K562 (cell line): Measurements from ENCODE around the gene KNL1. TPM values are rescaled to one million over a fixed set of nuclear protein-coding genes. Genes with fewer than 3 reads are reported as not detected.

Experiments used
- ATAC-seq: fragments of 200-7000 bp; cut with Tn5 transposase; 3 replicates; pipeline ENCODE4 v1.9.1; 2020; ENCODE audit warnings: moderate library complexity
- BruUV-seq: library from RNA; stranded (reverse); fragments of 400-500 nt; replicated peaks from 2 replicates; lab custom pipeline; 2021; lab: Mats Ljungman, UMichigan
- CTCF ChIA-PET: fragments of 300-600 bp; formaldehyde crosslinking; extraction: SDS; loops from one replicate; lab custom pipeline; 2021; ENCODE audit warnings: low intra/inter-chr PET ratio; lab: Yijun Ruan, JAX
- POLR2A ChIA-PET: fragments of 300-600, 350-650 bp; sonication (Branson Sonifier 250); formaldehyde crosslinking; extraction: SDS; loops from one replicate; lab custom pipeline; 2021; ENCODE audit warnings: antibody characterized with exemption, inconsistent platforms; lab: Yijun Ruan, JAX
- DNase-seq, 4 experiments: peaks; one replicate each; pipeline versions ENCODE4 v3.0.0 to v3.0.0-alpha.2; 2011 to 2018; ENCODE audit warnings: low spot score in 3 of 4, mixed read lengths in 3 of 4; ENCODE audit errors: extremely low read depth in 1 of 4
- FAIRE-seq: peaks from 2 replicates; lab custom pipeline; 2011; peaks lifted over from hg19 to GRCh38; lab: Jason Lieb, UNC
- H2AFZ ChIP-seq: 2 replicates; pipeline ENCODE4 v1.6.0; 2011; ENCODE audit warnings: low read depth, low read length, control low read depth, inconsistent platforms
- H3K27ac ChIP-seq: fragments of 200-600 bp; 3 replicates; pipeline ENCODE4 v1.8.0; 2011; ENCODE audit warnings: low read depth, mild to moderate bottlenecking, control low read depth, inconsistent platforms, low read length, moderate library complexity, mixed read lengths; ENCODE audit errors: extremely low read depth
- H3K27me3 ChIP-seq, 2 experiments: fragments of 300-600 bp in 1 of 2; 2 replicates in 1 of 2; 3 replicates in 1 of 2; pipeline versions ENCODE4 v1.6.0 to v1.8.0; 2011; ENCODE audit warnings: inconsistent platforms in 2 of 2, low read length in 2 of 2, mild to moderate bottlenecking in 1 of 2, mixed read lengths in 1 of 2, moderate library complexity in 1 of 2; ENCODE audit not compliant: control insufficient read depth in 2 of 2, insufficient read depth in 2 of 2
- H3K36me3 ChIP-seq: fragments of 300-600 bp; 3 replicates; pipeline ENCODE4 v1.8.0; 2011; ENCODE audit warnings: mild to moderate bottlenecking, low read length, inconsistent platforms; ENCODE audit not compliant: control insufficient read depth, insufficient read depth
- H3K4me1 ChIP-seq, 2 experiments: fragments of 200-600 bp in 1 of 2; replicated peaks in 1 of 2; 2 replicates in 1 of 2; 3 replicates in 1 of 2; pipeline versions ENCODE4 v1.5.1 to v1.8.0; 2011; ENCODE audit warnings: inconsistent platforms in 2 of 2, low read length in 2 of 2, mild to moderate bottlenecking in 1 of 2, mixed read lengths in 1 of 2, moderate library complexity in 1 of 2; ENCODE audit not compliant: control insufficient read depth in 2 of 2, insufficient read depth in 2 of 2
- H3K4me2 ChIP-seq: 2 replicates; pipeline ENCODE4 v1.6.1; 2011; ENCODE audit warnings: low read length, control low read depth, inconsistent platforms, mixed read lengths; ENCODE audit not compliant: insufficient read depth
- H3K4me3 ChIP-seq: fragments of 200-600 bp; sonication (generic), shearing (Covaris generic); 2 replicates; pipeline ENCODE4 v1.5.1; 2016; ENCODE audit warnings: control low read depth, inconsistent platforms
- H3K79me2 ChIP-seq: fragments of 200-600 bp; 3 replicates; pipeline ENCODE4 v1.8.0; 2011; ENCODE audit warnings: low read length, inconsistent platforms; ENCODE audit not compliant: control insufficient read depth, insufficient read depth
- H3K9ac ChIP-seq, 2 experiments: 2 replicates each; pipeline versions ENCODE4 v1.6.0 to v1.6.1; 2011; ENCODE audit warnings: low read depth in 2 of 2, low read length in 2 of 2, control low read depth in 1 of 2, inconsistent platforms in 1 of 2, mild to moderate bottlenecking in 1 of 2, mixed read lengths in 1 of 2; ENCODE audit not compliant: insufficient read depth in 1 of 2
- H3K9me1 ChIP-seq: one replicate; pipeline ENCODE4 v1.6.0; 2011; ENCODE audit warnings: inconsistent platforms, mild to moderate bottlenecking, low read length, moderate library complexity; ENCODE audit not compliant: control insufficient read depth, insufficient read depth
- H3K9me3 ChIP-seq: replicated peaks from 2 replicates; pipeline ENCODE4 v1.5.1; 2011; ENCODE audit warnings: low read depth, low read length, inconsistent platforms; ENCODE audit not compliant: control insufficient read depth, insufficient read depth
- H4K20me1 ChIP-seq: replicated peaks from 2 replicates; pipeline ENCODE4 v1.6.1; 2011; ENCODE audit warnings: low read length, inconsistent platforms, mixed read lengths; ENCODE audit not compliant: control insufficient read depth, insufficient read depth
- ILF3 ChIP-seq: fragments of 450-650 bp; IDR thresholded peaks from 2 replicates; pipeline ENCODE4 v1.6.1; 2018; ENCODE audit warnings: antibody characterized with exemption, mild to moderate bottlenecking, moderate library complexity, borderline replicate concordance
- MTF1 ChIP-seq: fragments of 250-450 bp; sonication (Bioruptor Pico); IDR thresholded peaks from 2 replicates; pipeline ENCODE4 v1.9.0; 2021; ENCODE audit warnings: moderate library complexity, mild to moderate bottlenecking, inconsistent platforms, borderline replicate concordance
- YY1 ChIP-seq, 3 experiments: IDR thresholded peaks; 2 replicates each; pipeline ENCODE4 v1.6.1; 2011; ENCODE audit warnings: low read length in 2 of 3, mild to moderate bottlenecking in 2 of 3, moderate library complexity in 2 of 3, borderline replicate concordance in 1 of 3, control low read depth in 1 of 3, low read depth in 1 of 3; ENCODE audit not compliant: insufficient read depth in 3 of 3, insufficient replicate concordance in 2 of 3, control insufficient read depth in 1 of 3, insufficient read length in 1 of 3; ENCODE audit errors: extremely low read depth in 1 of 3
- WGBS: fragments of 100-300 bp; shearing (Covaris generic); methylation state at CpG from one replicate; pipeline ENCODE4 v1.1.6; 2016; ENCODE audit warnings: low coverage, mixed read lengths; ENCODE audit not compliant: insufficient coverage; ENCODE audit errors: missing lambda C conversion rate; 5-methylcytosine and 5-hydroxymethylcytosine counted together
- in situ Hi-C: fragments of 300-500 bp; cut with MboI; formaldehyde crosslinking; loops from 4 replicates; pipeline ENCODE4 v1.15.0; 2018; ENCODE audit warnings: inconsistent platforms, mixed read lengths
- intact Hi-C: fragments of 100-400 bp; cut with micrococcal nuclease; formaldehyde crosslinking; loops from 2 replicates; pipeline ENCODE4 v1.14.2; 2022
- polyA plus RNA-seq, 8 experiments: library from polyadenylated mRNA; depleted of rRNA in 4 of 8; stranded (reverse) in 5 of 8; unstranded in 3 of 8; fragments of >200 nt; fragmentation: Nextera tagmentation in 2 of 8; fragmentation: Illumina TruSeq in 1 of 8; extraction: Ambion mirVana in 2 of 8; extraction: Trizol in 1 of 8; gene quantifications; 2 replicates each; pipeline versions ENCODE4 v1.2.1 to v1.2.3, GENCODE V29; 2011 to 2014; ENCODE audit warnings: inconsistent platforms in 1 of 8, missing spikeins in 1 of 8
- total RNA-seq, 7 experiments: library from RNA; depleted of rRNA in 6 of 7; stranded (reverse); fragments of >200 nt in 6 of 7; fragmentation: Illumina TruSeq in 2 of 7; extraction: Trizol in 2 of 7; gene quantifications; 2 replicates each; pipeline versions ENCODE4 v1.2.1 to v1.2.3, GENCODE V29; 2011 to 2021; ENCODE audit warnings: low replicate concordance in 1 of 7
- TF ChIP-seq, protein P1 (sequence below): fragments of 450-650 bp; IDR thresholded peaks from 2 replicates; pipeline ENCODE4 v1.6.1; 2018; ENCODE audit warnings: mild to moderate bottlenecking, low read depth; ENCODE audit not compliant: partially characterized antibody

KNL1 gene
- total and polyA plus RNA-seq, 9 of the 15 experiments (the other 6 are each of a cell fraction or from before 2014, with no cell fraction given) = 14.5 to 65.4 (median 34.6) TPM

DNA sequence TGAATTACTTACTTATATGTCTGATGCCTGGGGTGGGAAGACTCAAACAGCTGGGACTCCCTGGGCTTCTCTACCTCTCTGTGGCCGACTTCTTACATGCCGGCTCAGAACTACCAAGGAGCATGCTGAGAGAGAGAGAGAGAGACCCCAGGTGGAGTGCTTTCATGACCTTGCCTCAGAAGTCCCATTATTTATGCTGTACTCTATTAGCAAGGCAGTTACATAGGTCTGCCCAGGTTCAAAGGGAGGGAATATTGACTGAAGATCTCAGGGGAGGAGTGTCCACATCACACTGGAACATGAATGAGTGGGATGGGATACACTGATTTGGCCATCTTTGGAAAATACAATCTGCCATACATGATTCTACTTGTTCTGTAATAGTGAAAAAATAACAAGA, 45.4 kb upstream of the KNL1 start:
- Histone ChIP-seq H4K20me1 (no peaks in the 10 kb centered on the region), H3K9me3 (no peaks in the 10 kb centered on the region), H3K4me3 (no peak overlapping the region), H3K36me3 (peaks cover 46% of the 10 kb centered on the region), H3K27ac (no peak overlapping the region), H3K4me2 (no peak overlapping the region), H2AFZ (no peak overlapping the region), H3K9ac (no peak overlapping the region), H3K79me2 (no peaks in the 10 kb centered on the region), H3K27me3 (no peaks in the 10 kb centered on the region), H3K4me1 (peaks cover 1 to 13% of the 10 kb centered on the region in 2 experiments; a peak in 4 of 5 replicates), H3K9me1 (no peaks in the 10 kb centered on the region)
- DNase-seq (no peak), FAIRE-seq (peak; percentile 61), ATAC-seq (no peak)
- BruUV-seq = no TSS peak
- intact Hi-C loops (no loop called here), in situ Hi-C loops (no loop called here)
- ChIA-PET CTCF (no interaction called here), POLR2A (interaction anchor here (0.6 to 1.5 kb wide), 5 partner anchors 10 to 217 kb away, joined by 3 to 5 read pairs (median 4); no protein-coding TSS in a partner anchor)
- TF ChIP-seq, protein P1, sequence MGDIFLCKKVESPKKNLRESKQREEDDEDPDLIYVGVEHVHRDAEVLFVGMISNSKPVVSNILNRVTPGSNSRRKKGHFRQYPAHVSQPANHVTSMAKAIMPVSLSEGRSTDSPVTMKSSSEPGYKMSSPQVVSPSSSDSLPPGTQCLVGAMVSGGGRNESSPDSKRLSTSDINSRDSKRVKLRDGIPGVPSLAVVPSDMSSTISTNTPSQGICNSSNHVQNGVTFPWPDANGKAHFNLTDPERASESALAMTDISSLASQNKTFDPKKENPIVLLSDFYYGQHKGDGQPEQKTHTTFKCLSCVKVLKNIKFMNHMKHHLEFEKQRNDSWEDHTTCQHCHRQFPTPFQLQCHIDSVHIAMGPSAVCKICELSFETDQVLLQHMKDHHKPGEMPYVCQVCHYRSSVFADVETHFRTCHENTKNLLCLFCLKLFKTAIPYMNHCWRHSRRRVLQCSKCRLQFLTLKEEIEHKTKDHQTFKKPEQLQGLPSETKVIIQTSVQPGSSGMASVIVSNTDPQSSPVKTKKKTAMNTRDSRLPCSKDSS = no peak
- TF ChIP-seq YY1 (IDR thresholded peaks at IDR 0.05; ENCODE audit: borderline replicate concordance in 1 of 3, control insufficient read depth in 1 of 3, extremely low read depth in 1 of 3, insufficient read depth in 3 of 3, insufficient read length in 1 of 3, insufficient replicate concordance in 2 of 3, low read depth in 1 of 3, low read length in 2 of 3) (no peak), MTF1 (CRISPR knock-in tag) (no peak), ILF3 (no peak)
- WGBS = 84% methylated on average over 2 of the region's 2 CpGs
